ENCODE data around the gene ERCC2. TPM values are rescaled to one million over a fixed set of nuclear protein-coding genes. Genes with fewer than 3 reads are reported as not detected.

ERCC2 gene
- total and polyA plus RNA-seq, 2 of the 4 experiments (the other 2 are of a cell fraction): 30.6 to 66.5 TPM

- Histone ChIP-seq H2AFZ (replicated peaks; ENCODE audit: low read length, poor library complexity) (no peak overlapping the region), H3K27me3 (ENCODE audit: control insufficient read depth, insufficient read depth, low read length) (no peaks in the 10 kb centered on the region), H3K4me1 (ENCODE audit: control insufficient read depth, insufficient read depth, low read length) (no peaks in the 10 kb centered on the region), H2BK5ac (ENCODE audit: low read depth, low read length, poor library complexity, severe bottlenecking) (no peak overlapping the region), H3K27ac (ENCODE audit: insufficient read depth, low read length) (no peak overlapping the region), H3K56ac (ENCODE audit: extremely low read depth, insufficient read depth, low read length) (no peak overlapping the region), H3K9ac (ENCODE audit: low read depth, low read length) (no peak overlapping the region), H2AK5ac (ENCODE audit: low read depth, low read length) (no peak overlapping the region), H2BK120ac (ENCODE audit: low read depth, low read length) (no peak overlapping the region), H3K4ac (ENCODE audit: low read depth, low read length) (no peak overlapping the region), H3K23ac (ENCODE audit: low read depth, low read length) (no peak overlapping the region), H4K20me1 (ENCODE audit: insufficient read depth, low read length) (no peaks in the 10 kb centered on the region), H3K36me3 (ENCODE audit: control insufficient read depth, insufficient read depth, low read length) (peaks cover 21% of the 10 kb centered on the region), H3K14ac (replicated peaks; ENCODE audit: low read depth, low read length) (no peak overlapping the region), H4K5ac (ENCODE audit: low read depth, low read length) (no peak overlapping the region), H3K4me3 (ENCODE audit: insufficient read depth, low read depth, low read length) (no peak overlapping the region), H3K79me1 (ENCODE audit: low read depth in 1 of 2, low read length in 2 of 2) (no peaks in the 10 kb centered on the region), H2BK20ac (ENCODE audit: low read depth, low read length) (no peak overlapping the region), H3K18ac (ENCODE audit: low read depth, low read length) (no peak overlapping the region), H4K91ac (ENCODE audit: insufficient read depth, low read depth, low read length) (no peak overlapping the region), H3K9me1 (ENCODE audit: insufficient read depth, low read length) (peaks cover 5% of the 10 kb centered on the region; the same call in 1 of the 2 replicates), H2AK9ac (replicated peaks; ENCODE audit: low read depth, low read length, poor library complexity) (peak overlapping the region; percentile 55), H3K9me3 (ENCODE audit: control insufficient read depth, insufficient read depth, low read length) (0 out of 2 replicates have a peak, but pooled peaks cover 2% of the 10 kb centered on the region), H4K8ac (ENCODE audit: low read depth in 2 of 2, low read length in 2 of 2) (no peak overlapping the region), H2BK15ac (ENCODE audit: low read depth, low read length) (no peak overlapping the region), H3K4me2 (ENCODE audit: low read depth, low read length) (no peak overlapping the region)
- no peak for TF ChIP-seq RAD21 (IDR thresholded peaks at IDR 0.05; ENCODE audit: low read length)
- TF ChIP-seq BHLHE40 (IDR thresholded peaks at IDR 0.05; ENCODE audit: low read depth, low read length): no peak
- TF ChIP-seq, protein P1, sequence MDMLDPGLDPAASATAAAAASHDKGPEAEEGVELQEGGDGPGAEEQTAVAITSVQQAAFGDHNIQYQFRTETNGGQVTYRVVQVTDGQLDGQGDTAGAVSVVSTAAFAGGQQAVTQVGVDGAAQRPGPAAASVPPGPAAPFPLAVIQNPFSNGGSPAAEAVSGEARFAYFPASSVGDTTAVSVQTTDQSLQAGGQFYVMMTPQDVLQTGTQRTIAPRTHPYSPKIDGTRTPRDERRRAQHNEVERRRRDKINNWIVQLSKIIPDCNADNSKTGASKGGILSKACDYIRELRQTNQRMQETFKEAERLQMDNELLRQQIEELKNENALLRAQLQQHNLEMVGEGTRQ (IDR thresholded peaks at IDR 0.05; ENCODE audit: low read depth, low read length): no peak
- no peak for TF ChIP-seq MAFK (IDR thresholded peaks at IDR 0.05; ENCODE audit: low read depth, low read length)
- no peak for TF ChIP-seq SMC3 (IDR thresholded peaks at IDR 0.05; ENCODE audit: low read depth, low read length)
- no peak for TF ChIP-seq FOS (IDR thresholded peaks at IDR 0.05; ENCODE audit: low read depth, low read length)
- TF ChIP-seq, protein P2, sequence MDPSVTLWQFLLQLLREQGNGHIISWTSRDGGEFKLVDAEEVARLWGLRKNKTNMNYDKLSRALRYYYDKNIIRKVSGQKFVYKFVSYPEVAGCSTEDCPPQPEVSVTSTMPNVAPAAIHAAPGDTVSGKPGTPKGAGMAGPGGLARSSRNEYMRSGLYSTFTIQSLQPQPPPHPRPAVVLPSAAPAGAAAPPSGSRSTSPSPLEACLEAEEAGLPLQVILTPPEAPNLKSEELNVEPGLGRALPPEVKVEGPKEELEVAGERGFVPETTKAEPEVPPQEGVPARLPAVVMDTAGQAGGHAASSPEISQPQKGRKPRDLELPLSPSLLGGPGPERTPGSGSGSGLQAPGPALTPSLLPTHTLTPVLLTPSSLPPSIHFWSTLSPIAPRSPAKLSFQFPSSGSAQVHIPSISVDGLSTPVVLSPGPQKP (IDR thresholded peaks at IDR 0.05; ENCODE audit: borderline replicate concordance, low read depth, low read length): no peak
- no peak for TF ChIP-seq MXI1 (IDR thresholded peaks at IDR 0.05; ENCODE audit: borderline replicate concordance, low read depth, low read length)
- TF ChIP-seq RCOR1 (IDR thresholded peaks at IDR 0.05; ENCODE audit: insufficient replicate concordance, low read length): no peak
- no peak for TF ChIP-seq POLR2A (IDR thresholded peaks at IDR 0.05; ENCODE audit: low read depth, low read length)
- TF ChIP-seq RFX5 (IDR thresholded peaks at IDR 0.05; ENCODE audit: low read depth, low read length): no peak
- TF ChIP-seq, protein P3, sequence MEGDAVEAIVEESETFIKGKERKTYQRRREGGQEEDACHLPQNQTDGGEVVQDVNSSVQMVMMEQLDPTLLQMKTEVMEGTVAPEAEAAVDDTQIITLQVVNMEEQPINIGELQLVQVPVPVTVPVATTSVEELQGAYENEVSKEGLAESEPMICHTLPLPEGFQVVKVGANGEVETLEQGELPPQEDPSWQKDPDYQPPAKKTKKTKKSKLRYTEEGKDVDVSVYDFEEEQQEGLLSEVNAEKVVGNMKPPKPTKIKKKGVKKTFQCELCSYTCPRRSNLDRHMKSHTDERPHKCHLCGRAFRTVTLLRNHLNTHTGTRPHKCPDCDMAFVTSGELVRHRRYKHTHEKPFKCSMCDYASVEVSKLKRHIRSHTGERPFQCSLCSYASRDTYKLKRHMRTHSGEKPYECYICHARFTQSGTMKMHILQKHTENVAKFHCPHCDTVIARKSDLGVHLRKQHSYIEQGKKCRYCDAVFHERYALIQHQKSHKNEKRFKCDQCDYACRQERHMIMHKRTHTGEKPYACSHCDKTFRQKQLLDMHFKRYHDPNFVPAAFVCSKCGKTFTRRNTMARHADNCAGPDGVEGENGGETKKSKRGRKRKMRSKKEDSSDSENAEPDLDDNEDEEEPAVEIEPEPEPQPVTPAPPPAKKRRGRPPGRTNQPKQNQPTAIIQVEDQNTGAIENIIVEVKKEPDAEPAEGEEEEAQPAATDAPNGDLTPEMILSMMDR (conservative IDR thresholded peaks at IDR 0.05; ENCODE audit: low read depth, low read length): no peak
- TF ChIP-seq MAZ (IDR thresholded peaks at IDR 0.05; ENCODE audit: borderline replicate concordance, low read depth, low read length): no peak
- TF ChIP-seq NFE2L2 (IDR thresholded peaks at IDR 0.05; ENCODE audit: low read depth, low read length): no peak
- TF ChIP-seq CEBPB (IDR thresholded peaks at IDR 0.05; ENCODE audit: low read depth, low read length): no peak
- dilution Hi-C loops (cut with HindIII; ENCODE audit: low sequenced_read_pairs, unreplicated experiment) (no loop called here), intact Hi-C loops (cut with micrococcal nuclease) (no loop called here), in situ Hi-C loops (cut with MboI; ENCODE audit: low sequenced_read_pairs) (no loop called here)
- DNase-seq (no peak), ATAC-seq (ENCODE audit: low read depth) (no peak)
- BruUV-seq (replicated peaks): no TSS peak
- 100% methylated on average over 1 of the region's 12 CpGs; no CpG with 5 or more reads in 1 of the 2 experiments for WGBS, 2 experiments (ENCODE audit: extremely low coverage in 2 of 2, insufficient read length in 1 of 2)
- ChIA-PET POLR2A (ENCODE audit: unreplicated experiment) (no interaction called here), CTCF (no interaction called here)
Observed at GRCh38 chr19:45303269-45304060, 66.9 kb downstream of the ERCC2 start.

Measured in IMR-90 (cell line).